Smooth muscle cell (in vitro differentiated cells): ENCODE measurements around the gene FOSL2. TPM values are rescaled to one million over a fixed set of nuclear protein-coding genes. Genes with fewer than 3 reads are reported as not detected.

Experiments
- DNase-seq: peaks from one replicate; lab custom pipeline; 2025; ENCODE audit not compliant: unreplicated experiment; lab: John Stamatoyannopoulos, UW
- H2AFZ ChIP-seq: fragments of 200-600 bp; sonication (generic); 2 replicates; pipeline ENCODE4 v1.6.0; 2016; ENCODE audit warnings: antibody characterized with exemption, low read depth, mild to moderate bottlenecking
- H3F3A ChIP-seq: fragments of 200-600 bp; sonication (generic); 2 replicates; pipeline ENCODE4 v1.6.0; 2017; ENCODE audit warnings: antibody characterized with exemption, low read depth
- H3K27ac ChIP-seq: fragments of 200-600 bp; sonication (generic); 2 replicates; pipeline ENCODE4 v1.5.1; 2016; ENCODE audit warnings: low read depth, mild to moderate bottlenecking
- H3K27me3 ChIP-seq: fragments of 200-600 bp; sonication (generic); 2 replicates; pipeline ENCODE4 v1.6.1; 2016; ENCODE audit warnings: low read depth, mild to moderate bottlenecking
- H3K36me3 ChIP-seq: fragments of 200-600 bp; sonication (generic); 2 replicates; pipeline ENCODE4 v1.5.1; 2016; ENCODE audit warnings: low read depth
- H3K4me1 ChIP-seq: fragments of 200-600 bp; sonication (generic); 2 replicates; pipeline ENCODE4 v1.5.1; 2016; ENCODE audit warnings: low read depth
- H3K4me2 ChIP-seq: fragments of 200-600 bp; sonication (generic); 2 replicates; pipeline ENCODE4 v1.6.0; 2016; ENCODE audit warnings: mild to moderate bottlenecking
- H3K4me3 ChIP-seq: fragments of 200-600 bp; sonication (generic); 2 replicates; pipeline ENCODE4 v1.5.1; 2016; ENCODE audit warnings: mild to moderate bottlenecking
- H3K79me2 ChIP-seq: fragments of 200-600 bp; sonication (generic); 2 replicates; pipeline ENCODE4 v1.6.0; 2016; ENCODE audit warnings: low read depth, mild to moderate bottlenecking
- H3K9ac ChIP-seq: fragments of 200-600 bp; sonication (generic); 2 replicates; pipeline ENCODE4 v1.6.0; 2016; ENCODE audit warnings: low read depth
- H3K9me3 ChIP-seq: fragments of 200-600 bp; sonication (generic); replicated peaks from 2 replicates; pipeline ENCODE4 v1.5.1; 2016; ENCODE audit warnings: low read depth
- H4K20me1 ChIP-seq: fragments of 200-600 bp; sonication (generic); 2 replicates; pipeline ENCODE4 v1.6.0; 2016; ENCODE audit warnings: low read depth
- WGBS: methylation state at CpG from one replicate; pipeline ENCODE4 v1.1.7; 2016; ENCODE audit warnings: low lambda C conversion rate; 5-methylcytosine and 5-hydroxymethylcytosine counted together
- polyA plus RNA-seq: library from polyadenylated mRNA; unstranded; fragments of >200 nt; fragmentation: Nextera tagmentation; extraction: Ambion mirVana; gene quantifications from 2 replicates; pipeline ENCODE4 v1.2.1, GENCODE V29; 2016
- total RNA-seq: library from RNA; depleted of rRNA; stranded (reverse); fragments of >200 nt; gene quantifications from 2 replicates; pipeline ENCODE4 v1.2.3, GENCODE V29; 2014
- TF ChIP-seq, protein P1 (sequence below): fragments of 200-600 bp; sonication (generic); IDR thresholded peaks from 2 replicates; pipeline ENCODE4 v1.5.1; 2017; ENCODE audit warnings: borderline replicate concordance, mild to moderate bottlenecking, antibody characterized with exemption; ENCODE audit not compliant: insufficient read depth, poor library complexity, severe bottlenecking

The FOSL2 gene
- total and polyA plus RNA-seq, 2 experiments from 2014 or later, result 70.8 to 106 TPM

DNA sequence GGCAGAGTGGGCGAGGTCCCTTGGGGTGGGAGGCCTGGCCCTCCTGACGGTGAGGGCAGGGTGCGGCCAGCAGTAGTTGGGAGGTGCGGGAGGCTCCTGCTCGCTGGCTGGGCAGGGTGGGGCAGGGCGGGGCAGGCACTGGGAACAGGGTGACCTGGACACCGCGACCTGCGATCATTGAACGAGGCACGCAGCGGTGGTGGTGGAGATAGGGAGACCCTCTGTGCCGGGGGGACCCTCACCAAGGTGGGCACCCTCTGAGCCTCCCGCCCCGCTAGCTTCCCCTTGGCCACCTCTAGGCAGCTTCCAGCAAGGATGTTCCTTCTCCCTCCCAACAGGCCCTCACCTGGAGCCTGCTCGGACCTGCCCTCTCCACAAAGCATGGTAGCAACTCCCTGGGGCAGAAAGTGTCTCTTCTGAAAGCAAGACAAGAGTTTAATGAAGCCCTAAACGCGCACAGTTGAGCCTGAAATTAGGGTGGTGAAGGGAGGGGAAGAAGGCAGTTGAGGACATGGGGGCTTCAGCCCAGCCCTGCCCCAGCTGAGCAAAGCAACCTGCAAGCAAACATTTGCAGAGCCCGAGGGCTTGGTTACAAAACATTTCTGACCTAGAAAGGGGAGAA is 15.4 kb upstream of the FOSL2 start:
- Histone ChIP-seq H3F3A (no peaks in the 10 kb centered on the region), H3K4me1 (no peaks in the 10 kb centered on the region), H3K4me2 (no peak overlapping the region), H3K27ac (no peak overlapping the region), H3K27me3 (no peaks in the 10 kb centered on the region), H3K4me3 (no peak overlapping the region), H3K36me3 (no peaks in the 10 kb centered on the region), H3K79me2 (no peaks in the 10 kb centered on the region), H4K20me1 (no peaks in the 10 kb centered on the region), H2AFZ (no peak overlapping the region), H3K9ac (no peak overlapping the region), H3K9me3 (no peaks in the 10 kb centered on the region)
- DNase-seq, result no peak
- TF ChIP-seq, protein P1, sequence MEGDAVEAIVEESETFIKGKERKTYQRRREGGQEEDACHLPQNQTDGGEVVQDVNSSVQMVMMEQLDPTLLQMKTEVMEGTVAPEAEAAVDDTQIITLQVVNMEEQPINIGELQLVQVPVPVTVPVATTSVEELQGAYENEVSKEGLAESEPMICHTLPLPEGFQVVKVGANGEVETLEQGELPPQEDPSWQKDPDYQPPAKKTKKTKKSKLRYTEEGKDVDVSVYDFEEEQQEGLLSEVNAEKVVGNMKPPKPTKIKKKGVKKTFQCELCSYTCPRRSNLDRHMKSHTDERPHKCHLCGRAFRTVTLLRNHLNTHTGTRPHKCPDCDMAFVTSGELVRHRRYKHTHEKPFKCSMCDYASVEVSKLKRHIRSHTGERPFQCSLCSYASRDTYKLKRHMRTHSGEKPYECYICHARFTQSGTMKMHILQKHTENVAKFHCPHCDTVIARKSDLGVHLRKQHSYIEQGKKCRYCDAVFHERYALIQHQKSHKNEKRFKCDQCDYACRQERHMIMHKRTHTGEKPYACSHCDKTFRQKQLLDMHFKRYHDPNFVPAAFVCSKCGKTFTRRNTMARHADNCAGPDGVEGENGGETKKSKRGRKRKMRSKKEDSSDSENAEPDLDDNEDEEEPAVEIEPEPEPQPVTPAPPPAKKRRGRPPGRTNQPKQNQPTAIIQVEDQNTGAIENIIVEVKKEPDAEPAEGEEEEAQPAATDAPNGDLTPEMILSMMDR, result no peak
- WGBS, result 95% methylated on average over 19 of the region's 19 CpGs

DNA sequence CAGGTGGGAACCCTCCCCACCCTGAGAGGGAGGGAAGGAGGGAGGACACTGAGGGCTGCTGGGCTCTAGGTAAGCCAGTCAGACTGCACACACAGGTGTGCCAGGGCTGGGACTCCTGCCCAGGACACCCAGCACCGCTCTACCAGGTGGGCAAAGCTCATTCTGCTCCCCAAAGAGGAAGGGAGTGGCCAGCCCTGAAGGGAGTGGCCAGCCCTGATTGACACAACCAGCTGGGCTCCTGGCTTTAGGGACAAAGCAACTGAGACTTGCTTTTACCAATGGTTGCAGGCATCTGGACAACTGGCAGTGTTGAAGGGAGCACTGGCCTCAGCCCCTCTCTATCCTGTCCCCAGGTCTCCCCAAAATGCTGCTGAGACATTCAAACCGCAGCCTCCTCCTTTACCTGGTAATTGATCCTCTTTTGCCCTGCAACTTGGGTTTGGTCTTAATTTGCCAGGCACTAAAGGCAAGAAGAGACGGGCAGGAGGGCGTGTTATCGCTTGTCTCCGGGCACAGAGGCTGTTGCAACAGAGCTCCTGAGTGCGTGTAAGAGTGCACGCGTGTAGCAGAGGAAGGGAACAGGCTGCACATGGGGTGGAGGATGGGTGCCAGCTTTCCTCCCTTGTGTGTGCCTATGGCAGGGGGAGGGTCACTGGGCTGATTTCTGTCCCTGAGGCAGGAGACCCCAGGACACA is 14.5 kb upstream of the FOSL2 start:
- Histone ChIP-seq H3K36me3 (no peaks in the 10 kb centered on the region), H2AFZ (no peak overlapping the region), H3K4me1 (no peaks in the 10 kb centered on the region), H3K9ac (no peak overlapping the region), H3K9me3 (no peaks in the 10 kb centered on the region), H3F3A (no peaks in the 10 kb centered on the region), H3K4me3 (no peak overlapping the region), H3K4me2 (no peak overlapping the region), H3K79me2 (no peaks in the 10 kb centered on the region), H3K27ac (no peak overlapping the region), H4K20me1 (no peaks in the 10 kb centered on the region), H3K27me3 (no peaks in the 10 kb centered on the region)
- TF ChIP-seq, protein P1, result no peak
- no peak for DNase-seq
- 80% methylated on average over 9 of the region's 9 CpGs for WGBS

DNA sequence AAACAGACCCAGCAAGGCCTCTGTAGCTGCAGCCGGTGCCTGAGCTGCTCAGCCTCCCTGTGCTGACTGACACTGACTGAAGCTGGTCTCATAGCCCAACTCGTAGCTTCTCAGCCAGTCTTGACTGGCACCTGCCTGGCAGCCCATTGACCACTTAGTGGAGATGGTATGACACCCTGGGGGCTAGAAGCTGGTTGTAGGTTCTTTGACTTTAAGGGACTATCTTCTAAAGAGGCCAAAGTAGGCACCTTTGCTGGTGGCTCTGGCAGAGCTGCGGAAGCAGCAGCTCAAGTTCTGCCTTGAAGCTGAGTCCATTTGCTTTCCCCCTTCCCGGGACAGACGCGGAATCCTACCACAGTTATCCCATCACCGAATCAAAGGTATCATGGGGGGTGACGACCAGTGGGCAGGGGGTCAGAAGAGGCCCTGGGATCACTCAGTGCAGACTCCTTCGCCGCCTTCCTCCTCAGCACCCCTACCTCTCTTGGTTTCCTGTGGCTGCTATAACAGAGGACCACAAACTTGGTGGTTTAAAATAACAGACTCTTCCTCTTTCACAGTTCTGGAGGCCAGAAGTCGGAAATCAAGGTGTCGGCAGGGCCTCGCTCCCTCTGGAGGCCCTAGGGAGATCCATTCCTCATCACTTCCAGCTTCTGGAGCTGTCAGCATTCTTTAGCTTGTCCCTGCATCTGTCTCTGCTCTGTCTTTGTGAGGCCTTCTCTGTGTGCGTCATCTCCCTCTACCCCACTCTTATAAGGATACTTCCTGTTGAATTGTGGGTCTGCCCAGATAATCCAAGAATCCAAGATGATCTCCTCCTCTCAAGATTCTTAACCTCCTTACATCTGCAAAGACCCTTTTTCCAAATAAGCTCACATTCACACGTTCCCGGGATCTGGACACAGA is 13.7 kb upstream of the FOSL2 start:
- Histone ChIP-seq H3K36me3 (no peaks in the 10 kb centered on the region), H3K4me2 (no peak overlapping the region), H2AFZ (no peak overlapping the region), H3K79me2 (no peaks in the 10 kb centered on the region), H3K4me1 (no peaks in the 10 kb centered on the region), H3K27me3 (no peaks in the 10 kb centered on the region), H3K4me3 (no peak overlapping the region), H3K9ac (no peak overlapping the region), H3F3A (no peaks in the 10 kb centered on the region), H3K9me3 (no peaks in the 10 kb centered on the region), H3K27ac (no peak overlapping the region), H4K20me1 (no peaks in the 10 kb centered on the region)
- WGBS, result 81% methylated on average over 16 of the region's 16 CpGs
- TF ChIP-seq, protein P1, result no peak
- DNase-seq, result no peak
